Hematopoietic multipotent progenitor cell treated with erythropoietin and hydrocortisone succinate and interleukin-3 and kit ligand, for 8 days (in vitro differentiated cells): ENCODE data around the gene GALNT17.

Experiments used
- DNase-seq: peaks from one replicate; pipeline ENCODE4 v3.0.0-alpha.2; 2015

Gene GALNT17

DNA sequence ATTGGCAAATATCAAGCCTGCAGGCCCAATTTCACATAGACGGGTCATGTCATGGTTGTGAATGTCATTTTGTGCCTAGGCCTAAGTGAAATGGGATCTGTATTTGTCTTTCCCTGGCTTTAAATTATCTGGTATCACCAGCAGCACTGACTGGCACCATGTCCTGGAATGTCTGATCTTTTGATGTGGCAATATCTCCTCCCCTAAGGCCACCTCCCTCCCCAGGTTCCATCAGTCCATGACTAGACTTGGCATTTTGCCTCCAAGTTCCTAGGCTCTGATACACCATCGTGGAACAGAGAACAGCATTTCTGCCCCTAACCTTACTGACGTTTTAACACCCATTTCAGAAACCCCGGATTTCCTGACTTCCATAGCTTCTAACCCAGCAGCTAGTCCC lies 513.9 kb downstream of the GALNT17 start:
- DNase-seq: no peak

DNA sequence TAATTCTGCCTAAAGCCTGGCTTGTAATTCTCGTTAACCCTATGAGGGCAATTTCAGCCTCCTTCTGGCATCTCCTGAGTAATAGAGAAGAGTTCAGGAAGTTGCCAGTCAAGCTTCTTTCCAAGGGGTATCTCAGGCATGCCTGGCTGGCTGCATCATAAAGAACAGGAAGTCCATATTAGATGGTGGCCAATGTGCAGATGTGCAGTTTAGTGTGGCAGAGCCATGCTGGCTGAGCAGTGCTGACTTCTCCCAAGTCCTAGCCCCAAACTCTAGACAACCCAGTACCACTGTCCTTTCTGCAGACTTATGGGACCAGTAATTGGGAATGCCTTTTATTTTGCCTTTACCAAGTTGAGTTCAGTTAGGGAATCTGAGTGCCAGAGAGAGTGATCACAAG lies 517.9 kb downstream of the GALNT17 start:
- DNase-seq: no peak

DNA sequence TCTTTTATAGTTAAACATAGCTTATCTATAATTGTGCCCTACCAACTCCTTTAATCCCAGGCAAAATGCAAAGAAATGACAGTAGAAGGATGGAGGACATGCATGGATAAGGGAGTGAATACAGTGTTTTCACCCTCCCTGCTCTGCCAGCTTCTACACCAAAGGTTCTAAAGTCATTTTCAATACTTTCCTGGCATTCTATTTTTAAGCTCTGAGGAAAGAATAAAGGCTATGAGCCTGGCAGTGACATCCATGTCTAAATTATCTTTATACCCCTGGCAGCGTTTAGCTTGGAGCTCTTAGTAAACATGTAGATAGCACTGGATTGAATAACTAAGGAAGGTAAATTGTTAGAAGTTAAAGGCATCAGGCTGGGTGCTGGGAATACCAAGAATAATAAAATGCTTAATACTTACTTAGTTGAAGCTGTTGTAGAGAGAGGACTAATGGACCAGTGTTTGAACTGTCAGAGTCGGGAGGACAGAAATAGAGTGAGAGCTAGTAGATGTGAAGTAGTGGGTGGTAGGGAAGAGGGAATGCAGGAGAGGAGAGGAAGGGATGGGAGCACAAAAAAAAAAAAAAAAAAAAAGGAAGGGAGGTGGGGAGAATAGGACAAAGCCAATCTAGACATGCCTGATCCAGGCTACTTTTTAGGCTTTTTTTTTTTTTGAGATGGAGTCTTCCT lies 518.9 kb downstream of the GALNT17 start:
- DNase-seq: no peak

DNA sequence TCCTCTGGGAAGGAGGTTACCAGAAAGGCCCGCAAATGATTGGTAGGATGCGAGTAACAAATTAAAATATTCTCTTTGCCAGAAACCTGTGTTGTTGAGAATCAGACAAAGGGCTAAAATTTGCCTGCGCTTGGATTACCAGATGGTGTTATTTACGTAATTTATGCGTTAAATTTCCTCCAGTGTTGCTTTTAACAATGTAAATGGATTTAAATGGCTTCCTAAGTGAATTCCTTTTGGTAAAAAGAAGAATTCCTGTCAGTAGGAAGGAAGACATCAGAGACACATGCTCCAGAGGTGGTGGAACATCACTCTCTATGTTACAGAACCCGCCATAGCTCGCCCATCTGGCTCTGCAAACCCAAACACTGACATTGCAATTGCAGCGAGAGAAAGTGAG lies 520.6 kb downstream of the GALNT17 start:
- no peak for DNase-seq

DNA sequence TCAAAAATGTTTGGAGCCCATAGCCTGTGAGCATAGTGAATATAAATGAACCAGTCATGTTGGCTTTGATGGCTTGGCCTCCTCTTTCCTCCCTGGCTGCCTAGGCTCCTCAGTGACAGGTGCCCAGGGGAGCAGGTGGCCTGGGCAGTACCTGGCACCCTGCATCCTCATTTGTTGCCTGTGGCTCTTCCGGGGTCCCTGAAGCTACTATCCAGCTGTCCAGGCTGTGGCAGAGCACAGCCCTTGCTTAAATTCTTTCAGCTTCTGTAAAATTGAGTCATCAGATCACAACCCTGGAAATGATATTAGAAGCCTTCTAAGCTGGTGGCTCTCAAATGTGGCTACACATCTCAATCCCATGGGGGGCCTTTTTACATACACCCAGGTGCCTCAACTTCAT lies 525.4 kb downstream of the GALNT17 start:
- DNase-seq: no peak

DNA sequence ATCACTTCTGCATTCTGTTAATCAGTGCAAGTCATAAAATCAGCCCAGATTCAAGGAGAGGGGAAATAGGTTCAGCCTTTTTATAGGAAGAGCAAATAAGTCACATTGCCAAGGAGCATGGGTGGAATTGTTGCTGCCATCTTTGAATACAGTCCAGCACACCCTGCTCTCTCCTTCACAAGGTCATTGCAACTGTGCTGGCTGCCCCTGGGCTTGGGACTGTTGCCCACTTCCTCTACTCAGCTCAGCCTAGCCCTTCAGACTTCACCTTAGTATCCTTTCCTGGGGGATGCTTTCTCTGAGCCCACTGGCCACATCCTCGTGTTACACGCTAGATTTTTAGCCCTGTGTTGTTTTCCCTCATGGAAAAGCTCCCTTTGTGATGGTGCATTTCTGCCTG lies 527.7 kb downstream of the GALNT17 start:
- DNase-seq: no peak

DNA sequence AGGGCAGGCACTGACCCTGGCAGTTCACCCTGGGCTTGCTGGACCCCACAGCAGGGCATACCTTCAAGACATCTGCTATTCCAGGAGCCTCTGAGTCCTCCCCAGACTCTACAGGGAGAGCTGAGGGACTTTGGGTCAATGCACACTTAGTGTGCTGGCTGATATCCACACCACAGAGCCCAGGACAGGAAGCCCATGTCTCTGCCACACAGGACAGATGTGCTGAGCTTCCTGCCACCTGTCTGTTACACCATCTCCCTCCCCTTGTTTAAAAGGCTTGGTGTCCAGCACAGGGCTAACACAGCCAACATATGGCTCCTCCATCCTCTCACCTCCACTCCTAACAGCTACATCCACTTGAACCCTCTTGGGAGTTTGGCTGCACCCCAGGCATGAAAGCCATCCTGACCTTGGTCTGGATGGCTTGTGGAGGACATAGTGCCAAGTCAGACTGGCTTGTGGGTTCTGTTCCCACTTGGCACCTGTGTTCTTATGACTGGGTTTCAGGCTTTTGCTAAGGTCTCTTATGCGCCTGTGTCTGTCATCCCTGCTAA lies 529.8 kb downstream of the GALNT17 start:
- no peak for DNase-seq

DNA sequence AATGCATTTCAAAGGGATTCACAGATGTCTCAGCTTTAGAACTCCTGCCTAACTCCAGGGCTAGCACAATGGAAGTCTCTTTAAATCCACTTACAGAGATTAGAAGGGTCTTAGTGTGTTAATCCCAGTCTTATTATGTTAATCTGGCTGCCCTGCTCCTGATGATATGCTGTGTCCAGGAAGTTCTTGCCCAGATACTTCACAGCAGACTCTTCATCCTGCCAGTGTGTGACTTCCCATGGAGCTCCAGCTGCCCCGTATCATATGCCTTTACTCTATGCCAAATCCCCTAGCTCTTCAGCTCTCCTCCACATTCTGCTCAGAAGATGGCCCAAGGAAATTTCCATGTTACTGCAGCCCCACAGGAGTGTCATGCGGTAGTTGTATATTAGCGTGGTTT lies 533.8 kb downstream of the GALNT17 start:
- DNase-seq: no peak

DNA sequence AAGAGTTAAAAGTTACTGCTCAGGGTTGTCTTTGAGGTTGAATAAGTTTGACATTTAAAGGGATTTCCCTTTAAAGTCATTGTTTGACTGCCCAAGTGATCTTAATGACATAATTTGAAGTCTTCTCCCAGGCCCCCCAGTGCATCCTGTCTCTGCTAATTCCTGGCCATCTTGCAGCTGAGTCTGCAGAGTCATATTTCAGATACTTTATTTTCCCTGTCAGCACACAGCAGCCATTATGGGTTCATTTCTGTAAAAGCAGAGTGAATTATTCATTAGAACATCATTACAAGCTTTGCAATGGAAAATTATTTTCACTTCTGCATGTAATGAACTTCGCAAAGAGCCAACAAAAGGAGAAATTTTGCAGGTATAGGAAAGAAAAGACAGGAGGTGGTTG lies 536.6 kb downstream of the GALNT17 start:
- no peak for DNase-seq

DNA sequence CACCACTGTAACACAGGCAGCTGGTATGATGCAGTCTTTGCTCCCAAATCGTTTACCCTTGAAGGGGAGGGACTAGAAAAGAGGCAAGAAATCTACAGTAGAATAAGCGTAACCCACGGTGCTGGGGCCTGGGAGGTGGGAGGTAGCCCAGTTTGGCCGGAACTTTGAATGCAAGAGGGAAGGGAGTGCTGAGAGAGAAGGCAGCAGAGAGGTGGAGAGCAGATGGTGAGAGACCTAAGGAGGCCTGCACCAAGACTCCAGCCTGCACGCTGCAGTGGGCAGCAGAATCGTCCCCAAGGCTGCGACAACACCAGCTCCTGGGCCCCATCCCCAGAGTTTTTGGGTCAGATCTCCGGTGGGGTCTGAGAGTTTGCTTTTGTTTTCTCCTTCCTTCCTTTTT lies 547.5 kb downstream of the GALNT17 start:
- DNase-seq: no peak

DNA sequence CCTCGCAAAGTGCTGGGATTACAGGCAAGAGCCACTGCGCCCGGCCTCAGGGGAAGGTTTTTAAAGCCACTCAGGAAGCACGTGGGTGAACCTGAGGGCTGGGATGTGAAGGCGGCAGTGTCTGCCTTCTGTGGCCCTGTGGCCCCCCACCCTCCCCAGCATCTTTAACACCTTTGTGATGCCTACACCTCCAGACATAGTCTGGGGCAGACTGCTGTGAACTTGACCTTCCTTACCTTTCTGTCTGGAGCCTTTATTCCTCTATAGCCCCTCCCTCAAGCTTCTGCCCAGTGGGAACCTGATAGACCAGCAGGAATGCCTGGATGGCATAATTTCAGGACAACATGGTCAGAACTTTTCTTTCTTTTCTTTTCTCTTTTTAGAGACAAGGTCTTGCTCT lies 550.2 kb downstream of the GALNT17 start:
- no peak for DNase-seq

DNA sequence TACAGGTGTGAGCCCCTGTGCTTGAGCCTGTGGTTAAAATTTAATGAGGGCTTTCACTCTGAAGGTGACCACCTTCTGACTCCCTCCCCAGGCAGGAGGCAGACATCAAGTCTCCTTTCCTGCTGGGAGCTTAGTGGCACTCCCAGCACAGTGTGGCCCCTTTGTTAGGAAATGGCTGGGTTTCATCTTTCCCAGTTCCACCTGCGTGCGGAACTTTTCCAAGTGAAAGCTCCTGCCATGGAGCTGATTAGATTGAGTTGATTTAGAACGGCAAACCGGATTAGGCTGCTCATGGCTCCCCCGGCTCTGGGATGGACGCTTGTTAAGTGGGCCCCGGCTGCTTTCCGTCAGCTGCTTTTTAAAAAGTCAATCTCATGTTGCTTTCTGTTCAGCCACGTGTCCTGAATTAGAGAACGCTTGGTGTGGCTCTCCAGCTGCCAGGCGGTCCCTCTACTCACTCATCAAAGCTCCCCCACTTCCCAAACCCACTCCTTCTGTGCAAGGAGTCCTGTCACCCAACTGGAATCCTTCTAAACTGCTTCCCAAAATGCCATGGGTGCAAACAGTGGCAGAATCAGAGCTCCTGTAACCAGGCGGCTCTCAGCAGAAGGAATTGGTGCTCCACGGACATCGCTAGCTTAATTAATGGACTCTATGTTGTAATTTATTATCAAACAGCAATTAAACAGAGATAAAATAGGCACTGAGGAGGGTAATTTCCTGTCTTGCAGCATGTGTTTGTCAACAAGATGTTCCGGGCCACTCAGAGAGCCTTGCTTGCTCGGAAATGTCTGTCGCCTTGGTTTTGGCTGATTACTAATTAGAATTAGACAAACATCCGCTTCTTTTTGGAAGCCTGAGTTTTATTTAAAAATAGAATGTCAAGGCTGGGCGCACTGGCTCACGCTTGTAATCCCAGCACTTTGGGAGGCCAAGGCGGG lies 551.2 kb downstream of the GALNT17 start:
- DNase-seq: no peak

DNA sequence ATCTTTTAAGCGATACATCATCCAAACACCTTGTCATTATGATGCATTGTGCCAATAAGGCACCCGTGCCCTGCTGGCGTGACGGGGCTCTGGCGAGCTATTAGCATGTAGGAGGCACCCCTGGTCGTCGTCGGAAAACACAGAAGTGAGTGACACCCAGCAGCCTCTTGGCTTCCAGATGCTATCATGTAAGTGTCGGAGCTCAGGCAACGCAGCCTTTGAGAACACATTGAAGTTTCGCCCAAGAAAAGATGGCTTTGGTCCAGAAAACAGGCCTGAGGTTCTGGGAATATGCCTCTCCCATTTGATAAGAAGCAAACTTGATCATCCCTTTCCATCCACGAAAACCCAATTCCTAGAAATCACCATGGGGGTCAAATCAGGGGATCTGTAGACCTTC lies 555.3 kb downstream of the GALNT17 start:
- DNase-seq: no peak

DNA sequence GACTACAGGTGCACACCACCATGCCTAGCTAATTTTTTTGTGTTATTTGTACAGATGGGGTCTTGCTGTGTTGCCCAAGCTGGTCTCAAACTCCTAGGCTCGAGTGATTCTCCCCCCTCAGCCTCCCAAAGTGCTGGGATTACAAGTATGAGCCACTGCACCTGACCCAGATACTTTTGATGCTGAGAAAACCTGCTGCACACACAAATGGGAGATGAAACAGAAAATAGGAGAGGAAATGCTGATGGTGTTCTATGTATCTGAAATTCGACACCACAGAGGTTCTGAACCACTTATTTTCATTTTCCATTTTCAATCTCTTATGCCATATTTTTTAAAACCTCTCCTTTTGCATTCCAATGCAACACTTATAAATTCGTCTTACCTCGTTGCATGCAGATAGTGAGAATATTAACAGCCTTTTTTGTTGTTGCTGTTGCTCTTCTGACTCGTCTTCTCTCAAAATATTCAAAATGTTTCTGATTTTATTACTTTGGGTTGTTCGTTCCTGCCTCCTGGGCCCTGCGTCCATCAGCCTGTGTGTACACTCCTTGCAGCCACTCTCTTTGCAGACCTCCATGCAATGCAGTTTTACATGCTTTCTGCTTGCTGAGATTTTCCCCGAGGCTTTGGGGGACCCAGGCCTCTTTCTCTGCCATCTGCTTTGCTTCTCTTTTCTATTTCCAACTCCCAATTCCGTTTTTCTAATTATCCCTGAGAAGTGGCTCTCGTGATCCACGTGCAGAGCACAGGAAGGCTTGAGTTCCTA lies 556.1 kb downstream of the GALNT17 start:
- DNase-seq: no peak

DNA sequence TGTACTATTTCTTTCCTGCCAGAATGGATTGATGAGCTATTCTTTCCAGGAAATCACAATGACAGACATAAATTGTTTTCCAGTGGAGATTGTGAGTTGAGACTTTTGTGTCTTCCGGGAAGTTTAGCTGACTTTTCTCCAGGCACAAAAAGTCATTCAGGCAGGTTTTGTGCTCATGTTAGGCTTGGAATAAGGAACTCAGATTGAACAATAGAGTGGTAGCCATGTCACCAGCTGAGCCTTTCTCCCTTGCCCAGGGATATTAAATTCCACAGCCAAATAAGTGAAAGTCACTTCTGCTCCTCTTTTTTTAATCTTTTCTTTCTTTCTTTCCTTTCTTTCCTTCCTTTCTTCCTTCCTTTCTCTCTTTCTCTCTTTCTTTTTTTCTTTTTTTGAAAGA lies 559.6 kb downstream of the GALNT17 start:
- no peak for DNase-seq

DNA sequence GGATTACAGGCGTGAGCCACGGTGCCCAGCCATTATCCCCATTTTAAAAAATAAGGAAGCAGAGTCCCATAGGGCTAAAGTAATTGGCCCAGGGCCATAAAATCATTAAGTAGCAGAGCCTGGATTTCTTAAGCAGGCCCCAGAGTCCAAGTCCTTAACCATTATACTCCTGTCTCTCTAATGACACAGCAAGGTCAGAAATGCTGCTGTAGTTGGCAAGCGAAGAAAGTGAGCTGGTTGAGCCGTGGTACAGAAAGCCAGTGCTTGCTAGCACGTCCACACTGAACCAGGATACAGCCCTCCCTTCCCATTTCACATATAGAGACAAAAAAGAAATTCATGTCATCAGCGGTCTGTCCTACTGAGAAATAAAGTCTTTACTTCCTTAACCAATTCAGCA lies 562.7 kb downstream of the GALNT17 start:
- no peak for DNase-seq

DNA sequence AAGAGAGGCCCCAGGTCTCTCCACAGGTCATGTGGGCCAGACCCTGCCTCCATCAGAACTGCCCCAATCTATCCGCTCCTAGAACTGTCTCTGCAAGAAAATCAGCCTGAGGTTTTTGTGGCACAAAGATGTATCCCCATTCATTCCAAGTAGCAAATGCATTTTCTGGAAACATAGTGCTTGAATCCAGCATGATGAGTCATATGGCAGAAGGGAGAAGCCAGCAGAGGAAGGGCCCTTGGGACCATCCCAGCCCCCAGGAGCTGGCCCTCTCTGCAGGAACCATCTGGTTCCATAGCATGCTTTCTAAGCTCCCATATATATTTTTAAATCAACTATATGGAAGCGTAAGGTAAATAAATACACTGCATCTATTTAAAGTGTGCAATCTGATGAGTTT lies 563.2 kb downstream of the GALNT17 start:
- no peak for DNase-seq

DNA sequence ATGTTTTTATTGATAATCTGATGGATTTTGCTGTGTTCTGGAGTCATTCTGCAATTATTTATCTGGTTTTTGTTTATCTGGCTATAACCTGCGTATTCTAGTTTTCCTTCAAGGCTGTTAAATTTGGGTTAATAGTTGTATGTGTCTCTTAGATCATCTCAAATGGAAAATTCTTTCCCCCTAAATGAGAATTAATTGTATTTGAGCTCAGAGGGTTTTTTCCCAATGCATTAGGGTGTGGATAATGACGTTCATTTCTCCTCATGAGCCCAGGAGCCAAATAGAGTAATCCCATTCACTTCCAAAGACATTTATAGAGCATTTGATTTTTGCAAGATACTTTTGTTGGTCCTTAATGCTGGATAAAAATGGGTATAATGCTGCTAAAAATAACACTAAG lies 564.6 kb downstream of the GALNT17 start:
- no peak for DNase-seq

DNA sequence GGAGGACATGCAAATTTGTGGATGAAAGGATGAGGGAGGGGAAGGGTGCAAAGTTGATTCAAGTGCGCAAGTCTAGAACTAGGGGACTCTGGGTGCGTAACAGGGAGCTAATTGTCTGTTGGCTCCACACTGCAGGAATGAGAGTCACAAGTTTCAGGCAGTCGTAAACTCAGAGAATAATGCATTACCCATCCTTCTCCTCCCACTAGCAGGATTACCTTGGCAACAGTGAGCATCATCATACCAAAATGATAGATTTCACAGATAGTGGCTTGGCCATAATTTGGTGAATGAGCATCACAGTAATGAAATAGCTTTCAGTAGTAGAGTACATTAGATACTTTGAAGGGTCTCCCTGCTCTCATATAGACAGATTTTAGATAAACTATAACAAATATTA lies 565.5 kb downstream of the GALNT17 start:
- no peak for DNase-seq

DNA sequence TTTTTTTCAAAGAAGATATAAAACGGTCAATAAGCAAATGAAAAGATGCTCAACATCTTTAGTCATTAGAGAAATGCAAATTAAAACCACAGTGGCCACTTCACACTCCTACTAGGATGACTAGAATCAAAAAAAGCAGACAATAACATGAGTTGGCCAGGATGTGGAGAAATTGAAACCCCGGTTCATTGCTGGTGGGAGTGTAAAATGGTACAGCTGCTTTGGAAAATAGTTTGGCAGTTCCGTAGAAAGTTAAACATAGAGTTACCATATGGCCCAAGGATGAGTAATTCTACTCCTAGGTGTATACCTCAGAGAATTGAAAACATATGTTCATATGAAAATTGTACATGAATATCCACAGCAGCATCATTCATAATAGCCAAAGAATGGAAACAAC lies 573.3 kb downstream of the GALNT17 start:
- DNase-seq: no peak

DNA sequence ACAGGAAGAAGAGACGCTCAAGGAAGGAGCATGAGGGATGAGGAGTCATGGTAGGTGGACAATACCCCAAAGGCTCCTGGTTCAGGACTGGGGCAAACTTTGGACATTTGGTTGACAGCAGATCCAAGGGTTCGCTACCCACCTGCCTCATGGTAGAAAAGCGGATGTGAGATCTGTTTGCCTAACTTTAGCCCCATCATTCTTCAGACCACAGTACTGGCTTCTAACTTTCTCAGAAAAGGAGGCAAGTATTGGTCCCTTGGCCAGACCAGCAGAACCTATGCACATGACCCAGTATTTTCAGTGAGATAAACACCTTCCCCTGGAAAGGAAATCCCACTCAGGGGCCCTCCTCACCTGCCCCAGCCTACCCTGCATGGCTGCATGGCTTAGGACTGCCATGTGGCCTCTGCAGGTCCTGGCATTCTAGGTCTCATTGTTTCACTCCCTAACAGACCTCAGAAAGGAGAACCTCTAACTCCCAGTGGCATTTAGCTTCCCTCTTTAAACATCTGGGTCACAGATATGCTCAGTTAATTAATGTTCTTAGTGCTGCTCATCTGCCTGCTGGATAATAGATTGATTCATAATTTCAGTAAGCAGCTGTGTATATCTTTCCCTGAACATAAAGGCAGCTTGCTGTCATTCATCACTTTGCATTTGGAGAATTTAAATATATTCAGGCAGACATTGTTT lies 574.1 kb downstream of the GALNT17 start:
- no peak for DNase-seq

DNA sequence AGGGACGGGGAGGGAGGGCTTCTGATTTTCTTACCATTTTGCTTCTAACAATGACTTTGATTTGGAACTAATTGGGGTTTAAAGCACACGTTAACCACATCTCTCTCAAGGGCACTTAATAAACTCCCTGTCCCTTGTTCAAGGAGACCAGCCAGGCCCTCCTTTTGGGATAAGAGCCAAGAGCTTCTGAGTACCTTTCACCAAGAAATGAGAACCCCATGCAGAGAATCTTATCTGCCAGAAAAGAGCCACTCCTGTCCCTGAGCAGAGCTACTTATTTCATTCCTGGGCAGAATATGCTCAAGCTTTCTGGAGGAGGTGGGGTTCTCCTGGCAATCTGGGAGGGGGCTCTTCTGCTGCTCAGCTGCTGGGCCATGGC lies 574.6 kb downstream of the GALNT17 start:
- DNase-seq: no peak

DNA sequence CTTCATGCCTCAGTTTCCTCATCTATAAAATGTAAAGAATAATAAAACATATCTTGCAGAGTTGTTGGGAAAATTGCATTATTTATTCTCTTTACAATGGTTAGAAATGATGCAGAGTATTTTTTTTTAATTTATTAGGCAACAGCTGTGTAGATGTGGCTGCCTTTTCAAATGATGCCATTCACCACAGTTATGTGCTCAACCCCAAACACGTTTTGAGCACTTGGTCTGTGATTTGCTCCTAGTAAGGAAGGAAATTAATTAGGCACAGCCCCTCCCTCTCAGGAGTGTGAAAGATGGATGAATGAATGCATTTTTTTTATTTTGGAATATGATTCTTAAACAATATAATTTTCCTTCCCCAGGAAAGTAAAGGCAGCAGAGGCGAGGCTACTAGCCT lies 575.1 kb downstream of the GALNT17 start:
- DNase-seq: no peak
